HuH-7.5 (cell line): ENCODE data around the gene DERL2.
"Not testable (repeated sequence)": the region's sequence is repeated elsewhere in the genome, so short reads cannot be mapped to it uniquely, and the experiment has no call there.

Experiments used
- DNase-seq: peaks from one replicate; pipeline ENCODE4 v3.0.0; 2011; ENCODE audit warnings: low spot score

The DERL2 gene

DNA sequence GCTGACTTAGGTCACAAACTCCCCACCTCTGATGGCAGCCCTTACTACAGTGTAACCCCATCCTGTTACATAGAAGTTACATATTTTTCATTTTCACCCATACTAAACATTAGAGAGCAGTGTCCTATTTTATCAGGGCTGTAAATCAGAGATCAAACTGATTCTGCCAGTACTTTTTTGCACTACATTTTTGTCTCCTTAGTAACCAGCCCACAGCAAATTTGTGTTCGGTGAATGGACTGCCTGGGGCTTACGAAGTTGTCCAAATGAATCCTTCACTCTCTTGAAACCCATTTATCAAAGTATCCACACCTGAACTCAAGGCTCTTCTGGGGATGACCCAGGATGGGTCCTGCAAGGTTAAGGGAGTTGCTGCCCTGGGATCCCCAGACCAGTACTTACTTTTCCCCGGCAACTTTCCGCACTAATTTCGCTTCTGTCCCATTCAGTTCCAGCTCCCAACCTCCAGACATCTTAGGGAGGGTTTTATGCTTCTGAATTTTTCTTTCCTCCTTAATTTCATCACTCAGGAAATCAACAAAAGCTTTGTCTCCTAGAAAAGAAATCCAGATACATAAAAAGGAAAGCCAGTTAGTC is 48.2 kb downstream of the DERL2 start:
- no peak for DNase-seq

DNA sequence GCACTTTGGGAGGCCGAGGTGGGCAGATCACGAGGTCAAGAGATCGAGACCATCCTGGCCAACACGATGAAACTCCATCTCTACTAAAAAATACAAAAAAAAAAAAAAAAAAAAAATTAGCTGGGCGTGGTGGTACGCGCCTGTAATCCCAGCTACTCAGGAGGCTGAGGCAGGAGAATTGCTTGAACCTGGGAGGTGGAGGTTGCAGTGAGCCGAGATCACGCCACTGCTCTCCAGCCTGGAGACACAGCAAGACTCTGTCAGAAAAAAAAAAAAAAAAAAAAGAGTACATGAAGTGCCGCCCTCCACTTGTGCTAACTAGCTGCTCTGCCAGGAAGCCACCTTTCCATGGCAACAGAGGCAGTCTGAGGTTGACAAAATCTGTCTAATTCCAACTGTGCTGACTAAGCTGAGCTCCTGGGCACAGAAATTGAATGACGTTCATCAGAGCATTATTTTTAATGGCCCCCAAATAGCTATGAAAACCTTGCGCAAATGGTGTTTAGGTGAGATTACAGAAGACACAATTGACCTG is 50.1 kb downstream of the DERL2 start:
- DNase-seq = not testable (repeated sequence)

DNA sequence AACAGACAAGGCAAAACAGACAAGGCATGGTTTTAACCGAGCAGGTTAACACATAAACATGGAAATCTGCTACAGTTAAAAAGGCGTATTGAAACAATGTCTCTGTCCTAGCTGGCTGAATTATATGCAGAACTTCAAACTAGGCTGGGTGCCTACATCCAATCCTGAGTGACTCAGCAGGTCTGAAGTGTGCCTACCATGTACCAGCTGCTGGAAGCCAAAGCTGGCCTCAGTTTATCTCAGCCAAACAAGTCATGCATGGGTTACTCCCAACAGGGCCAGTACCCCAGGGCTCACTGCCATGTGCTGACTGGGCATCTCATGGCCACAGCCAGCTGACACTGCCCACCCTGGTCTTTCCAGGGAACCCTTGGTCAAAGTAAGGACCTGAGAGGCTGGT is 51.0 kb downstream of the DERL2 start:
- no peak for DNase-seq

GRCh38 chr17:5431949-5432556 is 53.9 kb downstream of the DERL2 start:
- DNase-seq = no peak

GRCh38 chr17:5431234-5431633 is 54.7 kb downstream of the DERL2 start:
- DNase-seq = not testable (repeated sequence)

- no peak for DNase-seq
These were observed 55.5 kb downstream of the DERL2 start for GRCh38 chr17:5430413-5430999.

GRCh38 chr17:5429191-5429887 is 56.6 kb downstream of the DERL2 start:
- no peak for DNase-seq

- no peak for DNase-seq
These were observed 60.2 kb downstream of the DERL2 start for GRCh38 chr17:5425826-5426225.

DNA sequence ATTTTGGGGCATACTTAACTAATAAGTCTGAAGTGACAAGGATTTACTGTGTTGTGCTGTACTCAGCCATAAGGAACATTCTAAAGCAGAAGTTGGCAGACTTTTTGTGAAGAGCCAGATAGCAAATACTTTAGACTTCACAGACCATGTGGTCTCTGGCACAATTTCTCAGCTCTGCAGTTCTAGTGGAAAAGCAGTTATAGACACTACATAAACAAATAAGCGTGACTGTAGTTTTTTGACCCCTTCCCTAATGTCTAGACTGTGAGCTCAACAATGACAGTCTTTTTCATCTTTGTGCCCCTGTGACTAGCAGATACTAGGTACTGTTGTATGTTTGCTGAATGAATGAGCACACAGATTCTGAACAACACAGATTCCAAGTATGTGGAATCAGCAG is 61.1 kb downstream of the DERL2 start:
- DNase-seq = no peak

DNA sequence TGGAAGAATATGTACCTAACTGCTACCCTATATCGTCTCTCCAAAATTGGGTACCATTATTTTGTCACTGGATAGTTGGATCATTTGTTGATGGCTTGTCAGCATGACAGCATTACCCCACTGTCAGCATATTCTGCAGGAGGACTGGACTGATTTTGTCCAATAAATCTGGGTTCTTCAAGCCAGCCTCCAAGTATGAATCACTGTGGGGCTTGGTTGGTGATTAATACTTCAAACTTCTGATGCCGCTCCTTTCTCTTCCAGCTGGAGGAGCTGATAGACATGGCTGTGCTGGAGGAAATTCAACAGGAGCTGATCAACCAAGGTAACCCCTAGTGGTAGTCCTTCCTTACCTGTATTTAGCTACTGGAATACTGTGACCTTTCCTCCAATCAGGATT is 63.5 kb downstream of the DERL2 start:
- no peak for DNase-seq
